HG03060 (cell line): Measurements from ENCODE around the gene CMSS1.

ENCODE experiments used
- ATAC-seq: cut with Tn5 transposase; IDR thresholded peaks from one replicate; pipeline ENCODE4 v1.9.1; 2021; ENCODE audit warnings: low read depth, moderate number of reproducible peaks; ENCODE audit not compliant: unreplicated experiment

Gene CMSS1

DNA sequence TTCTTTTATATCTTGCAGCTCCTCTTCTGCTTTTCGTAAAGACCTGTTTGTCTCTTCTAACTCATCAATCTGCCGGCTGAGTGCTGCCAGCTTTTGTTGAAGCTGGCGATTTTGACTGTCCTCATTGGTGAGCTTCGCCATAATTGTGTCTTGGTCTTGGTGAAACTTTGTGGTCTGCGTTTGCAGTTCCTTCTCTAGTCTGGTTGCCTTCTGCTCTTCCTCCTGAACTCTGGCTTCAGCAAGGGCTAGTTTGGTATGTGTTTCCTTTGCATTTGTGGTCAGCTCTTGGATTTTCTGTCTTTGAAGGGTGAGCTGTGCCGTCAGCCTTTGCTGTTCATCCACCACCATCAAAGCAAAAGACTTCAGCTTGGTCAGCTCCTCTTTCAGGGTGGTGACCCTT lies 32.9 kb downstream of the CMSS1 start:
- ATAC-seq, result no peak

DNA sequence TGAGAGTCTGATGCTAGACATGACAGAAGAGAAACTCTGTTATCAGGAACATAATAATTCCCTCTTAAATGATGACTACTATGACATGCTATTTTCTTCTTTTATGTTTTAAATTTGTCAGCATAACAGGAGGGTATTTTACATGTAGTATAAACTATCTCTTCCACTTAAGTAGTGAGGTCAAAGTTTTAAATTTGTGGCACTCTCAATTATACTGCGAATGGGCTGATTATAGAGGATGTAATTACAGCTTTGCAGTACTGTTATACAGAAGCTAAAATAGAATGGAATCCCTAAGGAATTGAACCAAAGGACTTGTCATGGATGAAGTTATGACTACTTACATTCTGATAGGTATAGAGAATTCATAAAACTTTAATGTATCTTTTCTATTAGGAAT lies 34.3 kb downstream of the CMSS1 start:
- ATAC-seq, result no peak

DNA sequence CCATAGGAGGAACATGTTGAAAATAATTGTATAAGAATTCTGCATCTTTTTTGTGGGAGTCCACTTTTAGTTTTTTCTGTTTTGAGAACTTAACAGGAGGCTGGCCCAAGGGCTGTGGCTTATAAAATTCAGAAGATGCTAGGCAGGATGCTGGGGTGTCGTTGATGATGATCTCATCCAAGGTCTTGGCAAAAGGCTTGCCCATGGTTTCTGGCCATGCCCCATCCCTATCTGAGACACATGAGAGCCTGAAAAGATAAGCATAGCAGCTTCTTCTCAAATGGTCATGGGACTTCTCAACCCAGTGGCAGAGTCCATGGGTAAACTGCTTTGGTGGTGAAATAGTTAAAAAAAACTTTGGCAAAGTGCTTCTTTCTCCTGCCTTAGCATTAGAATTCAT lies 35.2 kb downstream of the CMSS1 start:
- ATAC-seq, result no peak

DNA sequence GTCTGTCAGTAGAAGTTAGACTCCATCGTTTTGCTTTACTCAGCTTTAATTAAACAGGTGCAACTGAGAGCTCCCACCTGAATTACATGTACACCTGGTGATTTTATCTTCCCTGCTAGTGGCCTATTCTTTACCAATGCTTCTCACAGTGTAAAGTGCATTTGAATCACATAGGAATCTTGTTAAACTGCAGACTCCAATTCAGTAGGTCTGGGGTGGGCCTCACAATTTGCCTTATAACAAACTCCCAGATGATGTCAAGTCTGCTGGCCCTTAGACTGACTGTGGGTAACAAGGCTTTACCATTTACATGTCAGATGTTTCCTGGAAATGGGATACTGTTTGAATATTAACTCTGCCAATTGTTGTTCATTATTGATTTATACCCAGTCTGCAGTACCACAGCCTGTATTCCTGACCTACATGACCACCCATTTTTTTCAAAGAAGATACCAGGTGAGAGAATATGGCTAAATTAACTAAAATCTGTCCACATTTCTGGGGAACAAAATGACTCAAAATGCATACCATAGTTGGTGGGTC lies 37.2 kb downstream of the CMSS1 start:
- ATAC-seq, result no peak

DNA sequence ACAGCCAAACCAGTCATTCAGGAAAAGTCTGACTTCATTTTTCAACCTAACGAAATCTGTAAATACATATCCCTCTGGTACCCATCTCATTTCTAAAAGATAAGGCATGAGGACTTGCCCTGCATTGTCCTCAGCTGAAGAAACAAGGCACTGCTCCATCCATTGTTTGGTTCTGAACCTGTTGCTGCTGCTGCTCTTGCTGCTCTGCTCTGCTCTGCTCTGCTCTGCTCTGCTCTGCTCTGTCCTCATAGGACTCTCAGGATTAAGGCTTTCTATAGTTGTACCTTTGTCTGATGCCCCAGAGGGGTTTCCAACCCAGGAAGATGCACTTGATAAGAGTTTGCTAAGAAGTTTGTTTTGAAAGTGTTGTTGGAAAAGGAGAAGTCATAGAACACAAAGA lies 38.2 kb downstream of the CMSS1 start:
- no peak for ATAC-seq

DNA sequence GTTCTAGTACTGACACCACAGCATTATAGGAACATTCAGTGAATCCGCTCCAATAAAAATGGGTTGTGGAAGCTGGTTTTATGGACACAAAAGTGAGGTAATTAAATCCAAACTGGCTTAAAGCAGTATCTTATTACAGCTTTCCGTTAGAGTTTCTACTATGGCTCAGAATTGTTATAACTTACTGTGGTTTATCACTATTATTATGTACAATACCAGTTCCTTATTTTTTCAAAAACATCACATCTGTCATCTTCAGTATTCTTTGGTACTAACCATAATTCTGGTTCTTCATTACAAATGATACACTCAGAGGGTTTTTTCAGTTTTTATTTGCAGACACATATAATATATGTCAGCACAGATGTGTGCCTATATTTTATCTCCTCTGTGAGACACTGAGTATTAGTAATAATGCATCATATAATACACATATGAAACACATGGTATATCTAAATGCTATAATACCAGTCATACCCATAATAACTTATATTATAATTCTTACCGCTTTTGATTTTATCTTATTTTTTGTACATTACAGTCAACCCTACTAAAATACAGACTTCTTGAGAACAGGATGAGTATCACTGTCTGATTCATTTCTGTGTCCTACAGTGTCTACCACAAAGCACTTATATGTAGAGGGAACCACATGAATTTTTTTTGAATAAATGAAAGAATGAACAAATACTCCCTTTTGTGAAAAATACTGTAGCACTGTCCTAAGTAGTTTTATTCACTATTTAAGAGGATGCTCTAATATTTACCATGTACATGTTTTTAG lies 39.0 kb downstream of the CMSS1 start:
- no peak for ATAC-seq

DNA sequence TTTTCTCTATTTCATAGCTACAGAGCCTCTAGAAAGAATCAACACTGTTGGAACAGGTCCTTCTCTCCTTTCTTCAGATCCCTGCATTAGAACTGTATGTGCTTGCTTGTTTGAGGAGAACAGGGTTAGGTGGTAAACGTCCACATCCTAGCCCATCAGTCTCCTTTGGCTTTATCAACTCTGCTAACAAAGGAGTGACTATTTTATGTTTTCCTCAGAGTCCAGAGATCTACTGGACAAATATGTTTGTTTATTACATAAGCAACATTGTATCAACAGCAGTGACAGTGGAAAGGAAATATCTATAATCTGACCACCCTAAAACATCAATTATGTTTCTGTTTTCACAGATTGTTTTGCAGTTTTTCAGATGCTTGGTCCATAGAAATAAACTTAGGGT lies 39.6 kb downstream of the CMSS1 start:
- no peak for ATAC-seq

DNA sequence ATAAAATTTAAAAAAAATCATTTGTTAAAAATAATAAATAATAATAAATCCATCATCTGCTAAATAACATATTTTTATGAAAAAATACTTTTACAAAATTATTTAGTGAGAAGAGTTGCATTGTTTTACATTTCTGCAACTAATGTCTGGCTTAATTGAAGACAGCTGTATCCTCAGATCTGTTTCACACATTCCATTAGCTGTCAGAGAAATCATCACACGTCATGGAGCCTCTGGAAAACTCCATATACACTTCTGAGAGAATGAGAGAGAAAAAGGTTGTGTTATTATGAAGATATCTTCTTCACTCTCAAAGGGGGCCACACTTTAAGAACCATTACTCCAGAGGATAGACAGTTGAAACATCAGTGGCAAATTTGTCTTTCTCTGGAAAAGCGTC lies 40.8 kb downstream of the CMSS1 start:
- no peak for ATAC-seq

DNA sequence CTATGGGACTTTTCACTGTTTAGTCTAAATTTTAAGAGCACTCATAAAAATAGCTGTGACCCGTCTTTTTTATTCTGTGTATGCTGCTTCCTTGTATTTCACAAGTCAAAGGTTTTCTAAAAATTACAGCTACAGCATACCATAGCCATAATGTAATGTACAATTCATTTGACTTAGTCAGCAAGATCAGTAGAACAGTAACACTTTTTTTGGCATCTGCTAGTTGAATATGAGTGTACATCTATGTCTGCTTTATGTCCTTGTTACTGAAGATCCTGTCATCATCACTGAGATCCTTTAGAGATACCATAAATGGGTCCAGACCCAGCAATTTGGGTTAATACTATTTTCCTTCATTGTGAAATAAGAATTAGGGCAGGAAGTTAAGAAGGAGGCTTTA lies 42.2 kb downstream of the CMSS1 start:
- no peak for ATAC-seq

DNA sequence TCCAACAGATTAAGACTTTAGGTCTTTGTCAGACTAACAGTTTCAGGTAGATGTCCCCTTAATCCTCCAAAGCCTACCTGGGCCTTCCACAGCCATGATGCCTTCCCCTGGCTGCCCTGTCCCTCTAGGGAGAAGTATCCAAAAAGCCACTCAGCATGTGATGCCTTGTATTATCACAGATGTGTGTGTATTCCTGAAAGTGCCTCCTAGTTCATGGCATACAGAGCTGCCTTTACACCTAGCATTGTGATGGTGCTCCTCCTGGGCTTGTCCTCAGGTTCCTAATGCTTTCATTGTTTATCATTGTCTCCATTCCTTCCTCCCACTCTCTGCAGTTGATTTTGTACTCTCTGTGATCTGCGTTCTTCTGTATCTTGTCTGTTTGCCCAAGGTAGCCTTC lies 43.6 kb downstream of the CMSS1 start:
- no peak for ATAC-seq

DNA sequence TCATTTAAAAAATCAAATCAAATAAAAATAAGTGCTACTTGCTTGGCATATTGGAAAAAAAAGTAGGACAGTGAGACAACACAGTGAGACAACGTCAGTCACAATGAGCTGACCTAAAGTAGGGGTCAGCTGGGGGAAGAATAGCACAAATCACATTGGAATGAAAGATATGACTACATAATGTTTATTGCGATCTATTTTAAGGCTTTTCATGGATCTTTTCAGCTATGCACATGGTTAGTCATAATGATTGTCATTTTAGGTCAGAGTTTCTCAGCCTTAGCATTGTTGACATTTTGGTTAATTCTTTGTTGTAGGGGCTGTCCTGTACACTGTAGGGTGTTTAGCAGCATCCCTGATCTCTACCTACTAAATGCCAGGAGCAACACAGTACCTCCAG lies 44.5 kb downstream of the CMSS1 start:
- ATAC-seq, result no peak

DNA sequence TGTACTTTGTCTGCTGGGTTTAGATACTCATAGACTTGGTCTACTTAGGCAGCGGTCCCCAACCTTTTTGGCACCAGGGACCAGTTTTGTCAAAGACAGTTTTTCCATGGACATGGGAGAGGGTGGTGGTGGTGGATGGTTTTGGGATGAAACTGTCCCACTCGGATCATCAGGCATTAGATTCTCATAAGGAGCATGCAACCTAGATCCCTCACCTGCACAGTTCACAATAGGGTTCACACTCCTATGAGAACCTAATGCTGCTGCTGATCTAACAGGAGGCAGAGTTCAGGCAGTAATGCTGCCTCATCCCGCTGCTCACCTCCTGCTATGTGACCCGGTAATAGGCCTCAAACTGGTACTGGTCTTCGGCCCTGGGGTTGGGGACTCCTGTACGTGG lies 45.3 kb downstream of the CMSS1 start:
- no peak for ATAC-seq

DNA sequence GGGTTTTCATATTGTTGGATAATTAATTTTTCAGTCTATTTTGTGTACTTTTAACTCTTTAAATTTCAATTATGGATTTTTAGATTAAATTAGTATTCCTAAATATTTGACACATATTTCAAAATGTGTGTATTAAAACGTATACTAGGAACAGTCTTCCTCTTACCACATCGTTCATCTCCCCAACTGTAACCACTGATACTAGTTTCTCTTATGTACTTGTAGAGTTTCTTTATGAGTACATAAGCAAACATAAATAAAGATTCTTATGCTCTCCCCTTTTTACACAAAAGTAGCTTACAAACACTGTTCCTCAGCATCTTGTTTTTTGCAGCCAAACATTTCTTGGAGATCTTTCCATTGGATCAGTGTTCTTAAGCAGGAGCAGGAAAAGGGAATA lies 45.9 kb downstream of the CMSS1 start:
- no peak for ATAC-seq

DNA sequence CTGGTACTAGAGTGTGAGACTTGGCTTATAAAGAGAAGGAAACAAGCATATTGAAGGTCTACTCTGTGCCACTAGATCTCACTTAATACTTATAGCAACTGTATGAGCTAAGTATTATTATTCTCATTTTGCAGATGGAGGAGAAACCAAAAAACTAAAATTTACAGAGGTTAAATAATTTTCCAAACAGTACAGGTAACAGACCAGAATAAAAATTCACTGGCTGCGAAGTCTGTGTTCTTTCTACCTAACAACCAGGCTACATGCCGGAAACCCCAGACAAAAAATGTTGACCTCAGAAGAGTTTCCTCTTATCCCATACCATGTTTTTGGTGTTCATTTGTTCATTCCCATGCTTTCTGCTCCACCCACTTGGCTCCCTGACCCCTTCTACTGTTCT lies 46.6 kb downstream of the CMSS1 start:
- no peak for ATAC-seq

DNA sequence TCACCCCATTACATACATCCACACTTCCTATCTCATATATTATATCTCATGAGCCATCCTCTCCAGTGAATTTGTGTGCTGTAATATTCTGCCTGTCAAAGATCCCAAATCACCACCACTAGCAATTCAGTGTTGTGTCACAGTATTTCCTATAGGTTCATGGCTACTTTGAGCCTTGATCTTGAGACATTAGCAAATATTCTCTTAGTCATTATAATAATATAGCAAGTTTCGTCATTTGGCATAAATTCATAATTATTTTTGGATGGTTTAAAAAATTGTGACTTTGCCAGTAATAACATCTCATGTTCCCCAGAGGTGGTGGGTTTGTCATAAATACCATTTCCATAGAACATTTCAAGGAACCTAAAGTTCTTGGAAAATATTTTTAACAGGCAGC lies 47.7 kb downstream of the CMSS1 start:
- no peak for ATAC-seq

DNA sequence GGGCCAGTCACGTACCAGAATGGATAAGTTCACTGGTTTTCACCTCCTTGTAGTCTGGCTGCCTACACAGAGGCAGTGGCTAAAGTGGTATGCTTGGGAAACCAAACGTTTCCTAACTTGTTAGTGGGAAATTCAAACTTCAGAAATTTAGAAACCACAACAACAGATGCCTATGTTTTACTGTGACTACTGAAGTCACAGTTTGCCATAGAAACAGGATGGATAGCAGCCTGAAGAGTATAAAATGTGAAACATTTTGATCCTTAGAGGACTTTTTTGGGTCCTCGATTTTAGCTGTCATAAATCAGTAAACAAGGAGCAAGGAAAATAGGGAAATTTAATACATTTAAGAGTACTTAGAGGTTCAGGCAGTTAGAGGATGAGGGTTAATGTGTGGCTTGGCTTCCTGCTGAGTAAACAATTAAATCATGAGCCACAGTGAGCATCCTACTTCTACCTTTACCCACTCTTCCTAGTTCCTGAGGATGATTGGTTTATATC lies 48.6 kb downstream of the CMSS1 start:
- no peak for ATAC-seq

DNA sequence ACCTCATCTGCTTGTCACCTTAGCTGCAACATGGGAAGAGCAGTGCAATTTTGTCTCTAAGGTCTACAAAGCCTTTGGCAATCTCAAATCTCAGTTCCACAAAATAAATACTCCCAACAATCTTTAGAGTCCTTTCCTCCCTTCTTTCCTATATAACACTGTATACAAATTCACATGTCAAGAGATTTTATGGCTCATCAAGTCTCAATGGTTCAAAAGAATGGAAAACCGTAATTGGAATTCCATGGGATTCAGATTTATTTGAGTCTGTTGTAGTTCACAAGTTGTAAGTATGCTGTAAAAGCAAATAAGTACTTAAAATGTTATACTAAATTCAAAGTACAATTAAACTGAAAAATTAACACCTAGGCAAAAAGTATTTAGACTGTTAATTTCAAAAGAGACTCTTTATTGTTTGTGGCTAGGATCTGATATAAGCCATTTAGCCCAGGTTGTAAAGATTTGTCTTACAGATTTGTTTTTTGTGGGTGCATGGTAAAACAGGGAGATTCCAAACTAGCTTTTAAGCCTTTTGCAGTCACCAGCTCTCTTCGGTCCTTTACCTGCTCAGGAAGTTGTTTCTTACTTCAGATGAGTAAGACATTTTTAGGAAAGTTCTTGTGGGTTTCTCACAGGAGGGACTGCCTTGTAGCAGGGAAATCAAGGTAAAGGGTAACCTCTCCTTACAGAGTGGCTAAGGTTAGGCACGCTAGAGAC lies 50.1 kb downstream of the CMSS1 start:
- ATAC-seq, result no peak

DNA sequence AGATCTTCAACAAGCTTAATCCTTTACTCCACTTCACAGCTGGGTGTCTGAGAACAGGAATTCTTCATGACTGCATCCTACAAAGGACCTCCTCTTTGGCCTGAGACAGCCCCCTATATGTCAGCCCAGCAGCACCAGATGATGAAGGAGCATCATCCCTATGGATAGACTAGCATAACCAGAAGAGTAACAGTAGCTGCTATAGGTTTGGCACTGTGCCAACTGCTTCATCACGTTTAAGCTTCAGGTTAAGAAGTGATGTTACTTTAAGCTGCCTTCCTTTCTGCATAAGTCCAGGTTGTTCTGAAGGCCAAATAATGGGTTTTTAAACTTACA lies 50.6 kb downstream of the CMSS1 start:
- no peak for ATAC-seq

DNA sequence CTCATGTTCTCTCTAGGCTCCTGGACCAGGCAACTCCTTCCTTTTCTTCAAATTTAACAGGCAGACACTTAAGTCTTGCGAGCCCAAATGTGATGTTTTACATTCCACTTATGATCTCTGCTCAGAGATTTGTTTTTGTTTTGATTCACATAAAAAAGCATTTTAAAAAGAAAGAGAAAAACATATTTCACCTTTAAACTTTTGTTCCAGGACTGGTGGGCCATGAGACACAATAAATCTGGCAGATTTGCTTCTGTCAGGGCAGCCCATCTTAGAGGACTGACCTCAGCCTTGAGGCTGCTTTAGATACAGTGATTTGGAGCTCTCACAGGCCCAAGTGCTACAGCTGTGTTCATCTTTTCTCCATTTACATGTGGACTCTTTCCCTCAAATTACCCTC lies 52.0 kb downstream of the CMSS1 start:
- ATAC-seq, result no peak

DNA sequence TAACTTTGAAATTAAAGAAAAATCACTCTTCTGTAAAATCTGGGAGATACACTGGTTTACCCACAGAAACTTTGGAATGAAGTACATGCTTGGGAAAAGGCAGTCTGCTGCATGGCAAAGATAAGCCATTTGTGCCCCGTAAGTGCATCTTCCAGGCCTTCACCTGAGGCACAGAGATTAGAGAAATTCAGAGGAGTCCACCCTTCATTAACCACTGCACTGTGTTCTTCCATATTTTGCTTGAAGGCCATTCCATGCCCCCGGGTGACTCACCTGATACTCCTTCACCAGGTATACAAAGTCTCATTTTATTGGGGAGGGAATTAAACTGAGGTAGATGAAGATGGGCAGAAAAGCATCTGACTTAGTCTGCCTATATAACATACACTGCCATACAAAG lies 53.0 kb downstream of the CMSS1 start:
- no peak for ATAC-seq

DNA sequence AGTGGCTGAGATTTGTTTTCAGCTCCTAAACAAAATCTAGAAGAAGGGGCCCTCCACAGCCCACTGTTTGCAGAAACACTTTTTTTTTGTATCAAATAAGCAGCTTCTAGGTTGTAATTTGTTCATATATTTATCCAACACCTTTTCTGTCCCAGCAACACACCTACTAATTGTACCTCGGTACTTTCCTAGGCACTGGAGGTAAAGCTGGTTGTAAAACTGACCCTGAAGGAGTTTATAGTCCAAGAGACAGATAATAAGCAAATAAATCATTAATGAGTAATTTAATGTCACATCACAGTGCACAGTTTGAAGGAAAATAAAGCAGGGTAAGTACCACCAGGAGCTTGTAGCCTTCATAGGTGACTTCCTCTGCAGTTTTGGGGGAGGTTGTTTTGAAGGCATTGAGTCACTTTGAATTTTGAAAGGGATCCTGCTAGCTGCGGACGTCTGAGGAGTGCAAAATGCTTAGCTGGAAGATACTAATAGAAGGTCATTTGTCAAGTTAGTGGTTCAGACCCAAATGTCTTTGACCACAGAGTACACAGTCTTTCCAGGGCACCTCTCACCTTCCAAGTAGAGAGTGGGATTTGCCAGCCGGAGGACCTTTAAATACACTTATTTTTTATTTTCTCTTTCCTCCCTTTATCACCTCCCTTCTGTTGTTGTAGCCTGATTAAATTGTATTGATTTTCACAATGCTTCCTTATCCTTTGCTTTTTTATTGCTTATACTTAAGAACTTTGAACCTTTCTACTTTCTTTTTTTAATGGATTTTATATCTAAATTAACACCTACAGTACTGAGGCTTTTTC lies 53.8 kb downstream of the CMSS1 start:
- no peak for ATAC-seq
